ENCODE data around the gene XCL2. TPM values are rescaled to one million over a fixed set of nuclear protein-coding genes. Genes with fewer than 3 reads are reported as not detected.

XCL2 gene
- total RNA-seq, 1 donor from 2014 or later: not detected

- intact Hi-C loops (cut with DNase I): no loop called here
- ATAC-seq (ENCODE audit: poor library complexity) (no peak), DNase-seq (no peak)
Observed at GRCh38 chr1:168498956-168499687, 44.7 kb downstream of the XCL2 start.

DNA sequence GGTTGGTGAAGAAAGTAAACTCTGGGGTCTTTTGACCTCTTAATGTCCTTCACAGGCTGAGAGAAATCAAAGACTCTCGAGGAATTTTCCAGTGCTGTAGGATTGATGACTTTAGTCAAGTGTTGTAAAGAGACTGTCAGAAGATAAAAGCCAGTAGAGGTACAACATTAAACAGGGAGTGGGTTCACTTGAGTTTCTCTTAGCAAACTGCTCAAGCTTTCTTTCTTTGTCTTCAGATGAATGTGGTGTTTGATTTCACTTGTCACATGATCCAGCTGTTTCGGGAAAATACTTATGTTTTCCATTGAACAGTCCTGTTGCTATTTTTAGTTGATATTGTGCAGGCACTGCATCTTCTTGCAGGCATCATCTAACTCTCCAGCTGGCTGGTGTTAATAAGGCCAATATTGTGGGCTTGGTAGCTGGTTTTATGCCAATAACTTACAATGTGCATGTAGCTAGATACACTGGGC lies 45.6 kb downstream of the XCL2 start:
- ATAC-seq (ENCODE audit: poor library complexity): peak; percentile 51
- intact Hi-C loops (cut with DNase I): no loop called here
- DNase-seq: no peak

GRCh38 chr1:168497376-168497950 lies 46.3 kb downstream of the XCL2 start:
- no peak for DNase-seq
- intact Hi-C loops (cut with DNase I): no loop called here
- no peak for ATAC-seq (ENCODE audit: poor library complexity)

GRCh38 chr1:168491527-168492164 lies 52.2 kb downstream of the XCL2 start:
- ATAC-seq (ENCODE audit: poor library complexity) (no peak), DNase-seq (no peak)
- intact Hi-C loops (cut with DNase I): no loop called here

Other genes with a start within 250 kb of the XCL2 start
- 0.48 TPM for gene XCL1, start 32.6 kb upstream of the XCL2 start, total RNA-seq
- 25.1 TPM for gene DPT, start 185.2 kb upstream of the XCL2 start, total RNA-seq